HCT116 (cell line): ENCODE measurements around the gene SIN3A. TPM values are rescaled to one million over a fixed set of nuclear protein-coding genes. Genes with fewer than 3 reads are reported as not detected.
A peak's percentile ranks its signal among the peaks of the same experiment; 100 is the strongest.

Experiments used
- ATAC-seq: fragments of 200-7000 bp; cut with Tn5 transposase; 2 replicates; pipeline ENCODE4 v1.9.1; 2020; ENCODE audit warnings: mild to moderate bottlenecking, moderate library complexity
- BruUV-seq: library from RNA; stranded (reverse); fragments of 400-500 nt; replicated peaks from 2 replicates; lab custom pipeline; 2021; lab: Mats Ljungman, UMichigan
- CTCF ChIA-PET: fragments of 300-600 bp; sonication (Branson Sonifier 250); formaldehyde crosslinking; loops from one replicate; lab custom pipeline; 2021; ENCODE audit warnings: antibody characterized with exemption; lab: Charles Lee
- POLR2A ChIA-PET: fragments of 300-600, 350-600 bp; sonication (Branson Sonifier 250); formaldehyde crosslinking; loops from one replicate; lab custom pipeline; 2021; ENCODE audit warnings: antibody characterized with exemption; lab: Charles Lee
- RAD21 ChIA-PET, 2 experiments: fragments of 300-600 bp; sonication (Branson Sonifier 250); formaldehyde crosslinking; loops; one replicate each; lab custom pipeline; 2023; ENCODE audit warnings: low total read pairs in 2 of 2; ENCODE audit not compliant: uncharacterized antibody in 2 of 2, unreplicated experiment in 2 of 2, low non-redundant PET in 1 of 2; lab: Charles Lee
- DNase-seq: peaks from one replicate; pipeline ENCODE4 v3.0.0-alpha.2; 2010; ENCODE audit warnings: low read depth, low spot score
- H2AFZ ChIP-seq: fragments of 200-600 bp; shearing (Covaris generic), sonication (generic); 2 replicates; pipeline ENCODE4 v1.6.1; 2017; ENCODE audit warnings: low read depth, mixed run types, mixed read lengths, antibody characterized with exemption, low read length; ENCODE audit not compliant: poor library complexity, severe bottlenecking
- H3K27ac ChIP-seq: 2 replicates; pipeline ENCODE4 v1.5.1; 2012; ENCODE audit warnings: low read depth, low read length
- H3K27me3 ChIP-seq: fragments of 200-600 bp; sonication (generic); 2 replicates; pipeline ENCODE4 v1.6.1; 2016; ENCODE audit warnings: mixed run types, low read length, mixed read lengths; ENCODE audit not compliant: insufficient read depth
- H3K36me3 ChIP-seq, 2 experiments: fragments of 200-500 bp in 1 of 2; fragments of 200-600 bp in 1 of 2; sonication (Bioruptor generic) in 1 of 2; sonication (generic) in 1 of 2; 2 replicates each; pipeline versions ENCODE4 v1.5.1 to v1.6.1; 2014 to 2016; ENCODE audit warnings: low read length in 2 of 2, inconsistent platforms in 1 of 2, mixed read lengths in 1 of 2, mixed run types in 1 of 2; ENCODE audit not compliant: insufficient read depth in 2 of 2, control insufficient read depth in 1 of 2
- H3K4me1 ChIP-seq, 2 experiments: fragments of 200-600 bp in 1 of 2; sonication (generic) in 1 of 2; 2 replicates each; pipeline versions ENCODE4 v1.5.1 to v1.6.1; 2012 to 2017; ENCODE audit warnings: low read length in 2 of 2, inconsistent platforms in 1 of 2, mild to moderate bottlenecking in 1 of 2, mixed read lengths in 1 of 2, mixed run types in 1 of 2, moderate library complexity in 1 of 2; ENCODE audit not compliant: insufficient read depth in 2 of 2, control insufficient read depth in 1 of 2
- H3K4me2 ChIP-seq: fragments of 200-600 bp; sonication (generic); 2 replicates; pipeline ENCODE4 v1.6.1; 2017; ENCODE audit warnings: mixed run types, low read length, mixed read lengths
- H3K4me3 ChIP-seq, 2 experiments: fragments of 200-600 bp in 1 of 2; sonication (generic) in 1 of 2; replicated peaks in 1 of 2; 2 replicates each; pipeline ENCODE4 v1.5.1; 2011 to 2016; ENCODE audit warnings: low read length in 2 of 2, control low read depth in 1 of 2, low read depth in 1 of 2, mild to moderate bottlenecking in 1 of 2, mixed read lengths in 1 of 2, mixed run types in 1 of 2
- H3K79me2 ChIP-seq: fragments of 200-600 bp; sonication (generic); 2 replicates; pipeline ENCODE4 v1.6.1; 2017; ENCODE audit warnings: mild to moderate bottlenecking, mixed run types, low read length, moderate library complexity, mixed read lengths; ENCODE audit not compliant: insufficient read depth
- H3K9ac ChIP-seq: fragments of 200-600 bp; sonication (generic); 2 replicates; pipeline ENCODE4 v1.6.1; 2016; ENCODE audit warnings: low read length, mixed read lengths
- H3K9me2 ChIP-seq: fragments of 200-600 bp; sonication (generic), shearing (Covaris generic); 2 replicates; pipeline ENCODE4 v1.6.1; 2017; ENCODE audit warnings: mixed run types, mild to moderate bottlenecking, moderate library complexity; ENCODE audit not compliant: insufficient read depth
- H3K9me3 ChIP-seq, 2 experiments: fragments of 200-500 bp in 1 of 2; fragments of 200-600 bp in 1 of 2; sonication (Bioruptor generic) in 1 of 2; sonication (generic) in 1 of 2; 2 replicates each; pipeline ENCODE4 v1.6.1; 2014 to 2017; ENCODE audit warnings: low read length in 2 of 2, mixed read lengths in 2 of 2, inconsistent platforms in 1 of 2, low read depth in 1 of 2, mild to moderate bottlenecking in 1 of 2, mixed run types in 1 of 2, moderate library complexity in 1 of 2; ENCODE audit not compliant: control insufficient read depth in 1 of 2, insufficient read depth in 1 of 2
- H4K20me1 ChIP-seq: fragments of 200-600 bp; sonication (generic), shearing (Covaris generic); 2 replicates; pipeline ENCODE4 v1.6.1; 2017; ENCODE audit warnings: mixed run types, mild to moderate bottlenecking, moderate library complexity; ENCODE audit not compliant: insufficient read depth
- CBX3 ChIP-seq: IDR thresholded peaks from 2 replicates; pipeline ENCODE4 v1.6.1; 2012; ENCODE audit warnings: low read depth
- EGR1 ChIP-seq: IDR thresholded peaks from 2 replicates; pipeline ENCODE4 v1.6.1; 2012; ENCODE audit warnings: low read depth
- ELF1 ChIP-seq: IDR thresholded peaks from 2 replicates; pipeline ENCODE4 v1.6.1; 2012; ENCODE audit warnings: low read depth, borderline replicate concordance
- EZH2 ChIP-seq: fragments of 200-600 bp; sonication (generic); IDR thresholded peaks from 2 replicates; pipeline ENCODE4 v1.6.1; 2017; ENCODE audit warnings: antibody characterized with exemption, mixed run types
- EZH2phosphoT487 ChIP-seq: fragments of 200-600 bp; IDR thresholded peaks from 2 replicates; pipeline ENCODE4 v1.6.1; 2018; ENCODE audit warnings: antibody characterized with exemption, borderline replicate concordance
- FOSL1 ChIP-seq: IDR thresholded peaks from 2 replicates; pipeline ENCODE4 v1.6.1; 2012; ENCODE audit warnings: low read depth
- JUND ChIP-seq: IDR thresholded peaks from 2 replicates; pipeline ENCODE4 v1.6.1; 2012
- POLR2A ChIP-seq: IDR thresholded peaks from 2 replicates; pipeline ENCODE4 v1.7.0; 2011; ENCODE audit warnings: borderline replicate concordance; ENCODE audit not compliant: insufficient read depth, insufficient read length; ENCODE audit errors: extremely low read depth
- POLR2AphosphoS5 ChIP-seq: IDR thresholded peaks from 2 replicates; pipeline ENCODE4 v1.6.1; 2011; ENCODE audit warnings: mild to moderate bottlenecking, low read depth, low read length, moderate library complexity
- RAD21 ChIP-seq: IDR thresholded peaks from 2 replicates; pipeline ENCODE4 v1.6.1; 2012; ENCODE audit warnings: low read depth, mild to moderate bottlenecking
- REST ChIP-seq: IDR thresholded peaks from 2 replicates; pipeline ENCODE4 v1.6.1; 2012; ENCODE audit warnings: low read depth
- SIN3A ChIP-seq: IDR thresholded peaks from 2 replicates; pipeline ENCODE4 v1.6.1; 2012; ENCODE audit warnings: low read depth
- SP1 ChIP-seq: IDR thresholded peaks from 2 replicates; pipeline ENCODE4 v1.6.1; 2012; ENCODE audit warnings: low read depth
- SRF ChIP-seq: IDR thresholded peaks from 2 replicates; pipeline ENCODE4 v1.6.1; 2012; ENCODE audit warnings: low read depth
- TCF7L2 ChIP-seq: IDR thresholded peaks from 2 replicates; pipeline ENCODE4 v1.7.0; 2011; ENCODE audit warnings: borderline replicate concordance, inconsistent platforms; ENCODE audit not compliant: insufficient read depth, insufficient read length; ENCODE audit errors: extremely low read depth
- YY1 ChIP-seq: IDR thresholded peaks from 2 replicates; pipeline ENCODE4 v1.6.1; 2011; ENCODE audit warnings: low read length, low read depth, moderate library complexity, mild to moderate bottlenecking; ENCODE audit not compliant: insufficient replicate concordance; ENCODE audit errors: extremely low read depth
- ZFX ChIP-seq: fragments of 450-650 bp; IDR thresholded peaks from 2 replicates; pipeline ENCODE4 v1.6.1; 2017
- ZNF274 ChIP-seq: fragments of 200-500 bp; sonication (Bioruptor generic); IDR thresholded peaks from 2 replicates; pipeline ENCODE4 v1.6.1; 2014; ENCODE audit warnings: mild to moderate bottlenecking, low read depth, low read length, inconsistent platforms
- intact Hi-C: fragments of 100-400 bp; cut with micrococcal nuclease; formaldehyde crosslinking; loops from 2 replicates; pipeline ENCODE4 v1.10.0; 2022
- total RNA-seq: library from RNA; stranded (reverse); gene quantifications from one replicate; pipeline ENCODE4 v1.2.1, GENCODE V29; 2021; ENCODE audit not compliant: unreplicated experiment
- TF ChIP-seq, protein P1 (sequence below): IDR thresholded peaks from 2 replicates; pipeline ENCODE4 v1.6.1; 2011; ENCODE audit warnings: mild to moderate bottlenecking, low read length, moderate library complexity; ENCODE audit not compliant: insufficient replicate concordance; ENCODE audit errors: extremely low read depth

Gene SIN3A
- total RNA-seq, 1 experiment from 2014 or later = 70.1 TPM

- Histone ChIP-seq H4K20me1 (peaks cover 10% of the 10 kb centered on the region; the same call in 1 of the 2 replicates), H3K4me2 (peak overlapping the region; percentile 75), H3K9me2 (no peaks in the 10 kb centered on the region), H3K9ac (peak overlapping the region; percentile 86), H3K4me3 (peak overlapping the region; percentile 85 to 88), H3K27me3 (no peaks in the 10 kb centered on the region), H3K27ac (peak overlapping the region; percentile 84), H3K79me2 (peaks cover 66% of the 10 kb centered on the region), H3K9me3 (no peaks in the 10 kb centered on the region), H3K36me3 (no peaks in the 10 kb centered on the region; a peak in 1 of 4 replicates), H2AFZ (no peak overlapping the region), H3K4me1 (peaks cover 6 to 32% of the 10 kb centered on the region in 2 experiments)
- no peak for ATAC-seq
- ChIA-PET RAD21 (interaction anchor here (0.6 to 0.9 kb wide), 3 partner anchors 21 to 196 kb away, joined by 3 to 9 read pairs (median 5); partner anchors contain the start of gene SNX33 (in 1 of the 2)), CTCF (interaction anchor here (1.3 to 5.4 kb wide), 5 partner anchors 83 to 234 kb away, joined by 3 to 34 read pairs (median 5); partner anchors contain the start of genes IMP3, MAN2C1, PTPN9 and SNX33), POLR2A (interaction anchor here (0.6 to 4.0 kb wide), 19 partner anchors 8 to 568 kb away, joined by 3 to 39 read pairs (median 4); partner anchors contain the start of genes CSPG4, IMP3, MAN2C1 and NEIL1)
- no TSS peak for BruUV-seq
- intact Hi-C loops = loop anchor here (1.0 to 5.0 kb wide), 2 partner anchors 126 to 189 kb away; partner anchors contain the start of genes IMP3 and PTPN9
- no peak for DNase-seq
- TF ChIP-seq, protein P1, sequence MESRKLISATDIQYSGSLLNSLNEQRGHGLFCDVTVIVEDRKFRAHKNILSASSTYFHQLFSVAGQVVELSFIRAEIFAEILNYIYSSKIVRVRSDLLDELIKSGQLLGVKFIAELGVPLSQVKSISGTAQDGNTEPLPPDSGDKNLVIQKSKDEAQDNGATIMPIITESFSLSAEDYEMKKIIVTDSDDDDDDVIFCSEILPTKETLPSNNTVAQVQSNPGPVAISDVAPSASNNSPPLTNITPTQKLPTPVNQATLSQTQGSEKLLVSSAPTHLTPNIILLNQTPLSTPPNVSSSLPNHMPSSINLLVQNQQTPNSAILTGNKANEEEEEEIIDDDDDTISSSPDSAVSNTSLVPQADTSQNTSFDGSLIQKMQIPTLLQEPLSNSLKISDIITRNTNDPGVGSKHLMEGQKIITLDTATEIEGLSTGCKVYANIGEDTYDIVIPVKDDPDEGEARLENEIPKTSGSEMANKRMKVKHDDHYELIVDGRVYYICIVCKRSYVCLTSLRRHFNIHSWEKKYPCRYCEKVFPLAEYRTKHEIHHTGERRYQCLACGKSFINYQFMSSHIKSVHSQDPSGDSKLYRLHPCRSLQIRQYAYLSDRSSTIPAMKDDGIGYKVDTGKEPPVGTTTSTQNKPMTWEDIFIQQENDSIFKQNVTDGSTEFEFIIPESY = no peak
- TF ChIP-seq YY1 = no peak
- no peak for TF ChIP-seq ZNF274
- no peak for TF ChIP-seq FOSL1
- no peak for TF ChIP-seq REST
- TF ChIP-seq SP1 = no peak
- TF ChIP-seq EGR1 = no peak
- no peak for TF ChIP-seq SIN3A
- TF ChIP-seq EZH2 = no peak
- TF ChIP-seq TCF7L2 = no peak
- TF ChIP-seq SRF = no peak
- TF ChIP-seq JUND = no peak
- no peak for TF ChIP-seq ELF1
- no peak for TF ChIP-seq POLR2A
- no peak for TF ChIP-seq CBX3
- no peak for TF ChIP-seq RAD21
- TF ChIP-seq POLR2AphosphoS5 = no peak
- no peak for TF ChIP-seq EZH2phosphoT487
- no peak for TF ChIP-seq ZFX
These were observed 252 bp downstream of the SIN3A start for GRCh38 chr15:75451202-75451673.
